HUES48 (cell line): Measurements from ENCODE around the gene CORO1A.
"Not testable (repeated sequence)": the region's sequence is repeated elsewhere in the genome, so short reads cannot be mapped to it uniquely, and the experiment has no call there.

Experiments used
- H3K27ac ChIP-seq: one replicate; pipeline ENCODE4 v1.7.0; 2013; ENCODE audit warnings: low read depth, low read length, inconsistent platforms
- H3K27me3 ChIP-seq: 2 replicates; pipeline ENCODE4 v1.6.1; 2013; ENCODE audit warnings: mild to moderate bottlenecking, low read length; ENCODE audit not compliant: control insufficient read depth, insufficient read depth
- H3K36me3 ChIP-seq: 2 replicates; pipeline ENCODE4 v1.6.1; 2013; ENCODE audit warnings: low read length; ENCODE audit not compliant: control insufficient read depth, insufficient read depth
- H3K4me1 ChIP-seq: 2 replicates; pipeline ENCODE4 v1.6.1; 2013; ENCODE audit warnings: mild to moderate bottlenecking, low read length; ENCODE audit not compliant: control insufficient read depth, insufficient read depth
- H3K4me3 ChIP-seq: 2 replicates; pipeline ENCODE4 v1.5.1; 2013; ENCODE audit warnings: mild to moderate bottlenecking, low read depth, low read length
- H3K9ac ChIP-seq: 2 replicates; pipeline ENCODE4 v1.6.1; 2013; ENCODE audit warnings: mild to moderate bottlenecking, low read depth, low read length, moderate library complexity
- H3K9me3 ChIP-seq: 2 replicates; pipeline ENCODE4 v1.6.1; 2013; ENCODE audit warnings: low read length; ENCODE audit not compliant: control insufficient read depth, insufficient read depth

Gene CORO1A

GRCh38 chr16:30173054-30173453 is 10.3 kb upstream of the CORO1A start:
- Histone ChIP-seq H3K9me3 (no peaks in the 10 kb centered on the region), H3K4me3 (no peak overlapping the region), H3K27ac (no peak overlapping the region), H3K27me3 (no peaks in the 10 kb centered on the region), H3K9ac (no peak overlapping the region), H3K4me1 (no peaks in the 10 kb centered on the region), H3K36me3 (no peaks in the 10 kb centered on the region)

DNA sequence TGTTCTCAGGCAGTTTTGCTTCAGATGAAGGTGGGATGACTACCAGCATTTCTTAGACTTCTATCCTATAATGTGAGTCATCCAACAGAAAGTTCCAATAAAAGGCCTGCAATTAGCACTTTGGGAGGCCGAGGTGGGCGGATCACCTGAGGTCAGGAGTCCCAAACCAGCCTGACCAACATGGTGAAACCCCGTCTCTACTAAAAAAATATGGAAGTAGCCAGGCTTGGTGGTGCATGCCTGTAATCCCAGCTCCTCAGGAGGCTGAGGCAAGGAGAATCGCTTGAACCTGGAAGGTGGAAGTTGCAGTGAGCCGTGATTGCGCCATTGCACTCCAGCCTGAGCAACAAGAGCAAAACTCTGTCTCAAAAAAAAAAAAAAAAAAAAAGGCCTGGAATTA is 6.5 kb upstream of the CORO1A start:
- not testable (repeated sequence) for H3K4me3 ChIP-seq, H3K4me1 ChIP-seq, H3K27ac ChIP-seq, H3K9ac ChIP-seq, H3K9me3 ChIP-seq, H3K27me3 ChIP-seq, H3K36me3 ChIP-seq

DNA sequence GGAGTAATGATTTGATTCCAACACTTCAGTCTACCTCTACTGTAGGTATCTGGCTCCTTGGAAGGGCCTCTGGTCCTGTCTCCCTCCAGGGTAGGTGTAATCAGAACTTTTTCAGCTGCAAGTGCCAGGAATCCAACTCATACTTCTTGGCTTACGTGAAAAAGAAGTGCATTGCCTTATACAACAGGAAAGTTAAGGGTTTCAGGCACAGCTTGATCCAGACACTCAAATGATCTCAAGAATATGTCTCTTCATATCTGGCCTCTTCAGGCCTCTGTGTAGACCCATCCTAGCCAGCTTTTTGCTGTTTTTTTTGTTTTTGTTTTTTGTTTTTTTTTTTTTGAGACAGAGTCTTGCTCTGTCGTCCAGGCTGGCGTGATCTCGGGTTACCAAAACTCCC is 4.2 kb upstream of the CORO1A start:
- no peak overlapping the region for H3K4me3 ChIP-seq
- no peaks in the 10 kb centered on the region for H3K4me1 ChIP-seq
- H3K36me3 ChIP-seq, result no peaks in the 10 kb centered on the region
- H3K9me3 ChIP-seq, result no peaks in the 10 kb centered on the region
- peaks cover 5% of the 10 kb centered on the region for H3K27me3 ChIP-seq
- H3K27ac ChIP-seq, result no peak overlapping the region
- no peak overlapping the region for H3K9ac ChIP-seq

DNA sequence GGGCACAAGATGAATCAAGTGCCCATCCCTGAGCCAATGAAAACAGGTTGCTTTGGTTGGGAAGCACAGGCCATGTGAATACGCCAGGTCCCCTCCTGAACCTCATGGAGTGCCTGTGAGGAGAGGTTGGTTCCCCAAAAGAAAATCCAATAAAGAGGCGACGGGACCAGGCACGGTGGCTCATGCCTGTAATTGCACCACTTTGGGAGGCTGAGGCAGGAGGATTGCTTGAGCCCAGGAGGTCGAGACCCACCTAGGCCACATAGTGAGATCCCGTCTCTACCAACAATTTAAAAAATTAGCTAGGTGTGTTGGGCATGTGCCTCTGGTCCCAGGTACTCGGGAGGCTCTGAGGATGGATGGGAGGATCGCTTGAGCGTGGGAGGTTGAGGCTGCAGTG is 3.5 kb upstream of the CORO1A start:
- Histone ChIP-seq H3K4me3 (no peak overlapping the region), H3K27ac (no peak overlapping the region), H3K9me3 (no peaks in the 10 kb centered on the region), H3K4me1 (no peaks in the 10 kb centered on the region), H3K27me3 (peaks cover 11% of the 10 kb centered on the region), H3K9ac (no peak overlapping the region), H3K36me3 (no peaks in the 10 kb centered on the region)

DNA sequence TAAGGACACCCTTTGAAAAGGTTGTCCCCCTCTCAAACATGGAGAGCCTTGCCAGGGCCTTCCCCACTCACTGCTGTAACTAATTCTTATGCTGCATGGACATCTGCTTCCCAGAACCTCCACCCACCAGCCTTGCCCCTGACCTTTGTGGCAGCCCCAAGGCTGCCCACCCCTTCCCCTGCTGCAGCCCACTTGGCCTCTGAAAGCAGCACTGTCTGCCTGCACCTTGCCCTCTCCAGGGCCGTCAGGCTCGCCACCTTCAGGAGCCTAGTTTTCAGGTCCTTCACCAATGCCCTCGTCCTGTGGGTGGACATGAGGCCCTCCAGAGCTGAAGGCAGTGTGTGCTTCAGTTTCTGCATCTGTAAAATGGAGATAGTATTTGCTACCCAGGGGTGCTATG is 2.7 kb upstream of the CORO1A start:
- Histone ChIP-seq H3K27me3 (peaks cover 11% of the 10 kb centered on the region), H3K36me3 (no peaks in the 10 kb centered on the region), H3K4me1 (no peaks in the 10 kb centered on the region), H3K9ac (no peak overlapping the region), H3K9me3 (no peaks in the 10 kb centered on the region), H3K4me3 (no peak overlapping the region), H3K27ac (no peak overlapping the region)

DNA sequence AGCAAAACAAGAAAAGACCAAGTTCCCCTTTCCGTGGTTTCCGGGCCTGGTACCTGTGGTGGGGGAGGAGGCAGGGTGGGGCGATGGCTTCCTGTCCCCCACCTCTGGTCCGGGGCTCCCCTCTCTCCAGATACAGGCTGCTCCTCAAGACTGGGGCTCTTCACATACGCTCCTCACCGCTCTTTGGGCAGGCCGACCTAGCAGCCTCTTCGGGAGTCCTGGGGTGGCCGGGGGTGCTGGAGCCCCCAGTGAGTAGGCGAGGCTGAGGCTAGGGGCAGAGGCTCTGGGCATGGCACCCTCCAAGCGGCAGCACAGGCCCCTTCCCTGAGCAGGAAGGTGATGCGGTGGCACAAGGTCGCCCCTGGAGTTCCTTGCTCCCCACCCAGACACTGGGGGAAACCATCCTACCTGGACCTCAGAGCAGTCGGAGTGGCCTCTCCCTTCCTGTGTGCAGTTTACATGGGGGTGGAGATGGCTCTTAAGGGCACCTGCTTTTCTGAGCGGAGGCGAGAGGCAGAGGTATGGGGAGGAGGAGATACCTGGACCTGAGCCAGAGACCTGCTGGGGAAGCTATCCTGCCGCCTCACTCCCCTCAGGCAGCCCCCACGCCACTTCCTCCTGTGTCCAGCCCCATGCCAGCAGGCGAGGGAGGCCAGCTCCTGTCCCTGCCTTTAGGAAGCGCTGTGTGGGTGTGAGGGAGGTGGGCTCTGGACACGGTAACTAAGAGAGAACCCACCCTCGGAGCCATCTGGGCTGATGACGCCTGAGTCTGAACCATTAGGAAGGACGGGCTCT is 891 bp downstream of the CORO1A start:
- H3K27ac ChIP-seq, result no peak overlapping the region
- H3K27me3 ChIP-seq, result peaks cover 11% of the 10 kb centered on the region
- H3K36me3 ChIP-seq, result no peaks in the 10 kb centered on the region
- H3K9me3 ChIP-seq, result no peaks in the 10 kb centered on the region
- peak overlapping the region; percentile 69; the same call in 1 of the 2 replicates for H3K4me3 ChIP-seq
- H3K9ac ChIP-seq, result no peak overlapping the region
- no peaks in the 10 kb centered on the region for H3K4me1 ChIP-seq

DNA sequence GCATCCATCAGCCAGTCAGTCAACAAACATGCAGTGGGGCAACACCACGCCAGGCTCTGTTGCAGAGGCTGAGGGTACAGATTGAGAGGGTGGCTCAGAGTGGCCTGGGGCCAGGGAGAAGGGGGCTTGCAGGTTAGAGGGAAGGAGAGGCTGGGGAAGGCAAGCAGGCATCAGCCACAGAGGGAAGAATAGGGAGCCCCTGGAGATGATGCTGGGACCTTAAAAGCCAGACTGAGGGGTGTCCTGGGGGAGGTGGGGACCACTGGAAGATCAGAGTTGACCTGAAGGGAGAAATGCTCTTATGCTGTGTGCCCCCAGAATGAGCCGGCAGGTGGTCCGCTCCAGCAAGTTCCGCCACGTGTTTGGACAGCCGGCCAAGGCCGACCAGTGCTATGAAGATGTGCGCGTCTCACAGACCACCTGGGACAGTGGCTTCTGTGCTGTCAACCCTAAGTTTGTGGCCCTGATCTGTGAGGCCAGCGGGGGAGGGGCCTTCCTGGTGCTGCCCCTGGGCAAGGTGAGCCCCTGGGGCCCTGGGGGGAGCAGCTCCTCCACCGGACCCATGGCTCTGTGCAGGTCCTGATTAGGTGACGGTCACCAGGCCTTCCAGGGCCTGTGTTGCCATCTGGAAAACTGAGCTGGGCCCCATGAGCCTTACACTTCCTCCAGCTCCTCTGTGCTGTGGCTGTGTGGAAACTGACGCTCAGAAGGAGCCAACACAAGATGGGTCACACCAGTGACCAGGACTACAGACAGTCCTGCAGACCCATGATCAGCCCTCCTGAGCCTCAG is 1.7 kb downstream of the CORO1A start:
- no peak overlapping the region for H3K9ac ChIP-seq
- no peak overlapping the region for H3K4me3 ChIP-seq
- no peak overlapping the region for H3K27ac ChIP-seq
- no peaks in the 10 kb centered on the region for H3K36me3 ChIP-seq
- H3K4me1 ChIP-seq, result no peaks in the 10 kb centered on the region
- no peaks in the 10 kb centered on the region for H3K9me3 ChIP-seq
- peaks cover 11% of the 10 kb centered on the region for H3K27me3 ChIP-seq

DNA sequence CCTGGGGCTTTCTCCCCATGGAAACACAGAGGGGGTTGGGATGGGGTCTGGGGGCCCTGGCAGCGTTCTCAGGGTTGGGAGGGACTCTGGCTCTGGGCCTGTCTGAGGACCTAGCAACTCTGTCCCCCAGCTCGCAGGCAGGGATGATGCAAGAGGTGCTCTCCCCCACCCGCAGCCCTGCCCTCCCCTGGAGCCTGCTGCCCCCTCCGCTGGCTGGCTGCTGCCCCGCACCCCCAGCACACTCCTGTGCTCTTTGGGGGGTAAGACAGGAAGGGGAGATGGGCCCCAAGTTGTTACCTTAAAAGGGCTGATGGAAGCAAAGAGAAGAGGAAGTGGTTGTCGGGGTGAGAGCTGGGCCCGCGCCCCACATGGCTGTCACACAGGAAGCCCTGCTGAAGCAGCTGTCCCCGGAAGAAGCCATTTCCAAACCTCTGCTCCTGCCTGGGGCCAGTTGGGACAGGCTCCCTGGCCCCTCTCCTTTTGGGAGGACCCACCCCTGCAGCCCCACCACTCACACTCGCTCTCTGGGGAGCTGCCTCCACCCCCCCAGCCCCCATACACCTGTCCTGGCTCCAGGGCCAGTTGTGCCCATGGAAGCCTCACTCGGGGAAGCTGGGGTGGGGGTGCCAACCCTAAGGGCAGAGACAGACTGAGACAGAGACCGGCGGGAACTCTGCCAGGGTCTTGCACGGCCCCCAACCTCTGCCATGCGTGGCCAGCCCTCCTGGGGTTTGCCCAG is 2.5 kb downstream of the CORO1A start:
- Histone ChIP-seq H3K9ac (no peak overlapping the region), H3K4me1 (no peaks in the 10 kb centered on the region), H3K27ac (no peak overlapping the region), H3K4me3 (no peak overlapping the region), H3K27me3 (peaks cover 11% of the 10 kb centered on the region), H3K36me3 (no peaks in the 10 kb centered on the region), H3K9me3 (no peaks in the 10 kb centered on the region)

- Histone ChIP-seq H3K27me3 (peaks cover 11% of the 10 kb centered on the region), H3K36me3 (no peaks in the 10 kb centered on the region), H3K27ac (no peak overlapping the region), H3K9me3 (no peaks in the 10 kb centered on the region), H3K4me1 (no peaks in the 10 kb centered on the region), H3K4me3 (no peak overlapping the region), H3K9ac (no peak overlapping the region)
Measured at GRCh38 chr16:30186444-30186781, 3.0 kb downstream of the CORO1A start.

DNA sequence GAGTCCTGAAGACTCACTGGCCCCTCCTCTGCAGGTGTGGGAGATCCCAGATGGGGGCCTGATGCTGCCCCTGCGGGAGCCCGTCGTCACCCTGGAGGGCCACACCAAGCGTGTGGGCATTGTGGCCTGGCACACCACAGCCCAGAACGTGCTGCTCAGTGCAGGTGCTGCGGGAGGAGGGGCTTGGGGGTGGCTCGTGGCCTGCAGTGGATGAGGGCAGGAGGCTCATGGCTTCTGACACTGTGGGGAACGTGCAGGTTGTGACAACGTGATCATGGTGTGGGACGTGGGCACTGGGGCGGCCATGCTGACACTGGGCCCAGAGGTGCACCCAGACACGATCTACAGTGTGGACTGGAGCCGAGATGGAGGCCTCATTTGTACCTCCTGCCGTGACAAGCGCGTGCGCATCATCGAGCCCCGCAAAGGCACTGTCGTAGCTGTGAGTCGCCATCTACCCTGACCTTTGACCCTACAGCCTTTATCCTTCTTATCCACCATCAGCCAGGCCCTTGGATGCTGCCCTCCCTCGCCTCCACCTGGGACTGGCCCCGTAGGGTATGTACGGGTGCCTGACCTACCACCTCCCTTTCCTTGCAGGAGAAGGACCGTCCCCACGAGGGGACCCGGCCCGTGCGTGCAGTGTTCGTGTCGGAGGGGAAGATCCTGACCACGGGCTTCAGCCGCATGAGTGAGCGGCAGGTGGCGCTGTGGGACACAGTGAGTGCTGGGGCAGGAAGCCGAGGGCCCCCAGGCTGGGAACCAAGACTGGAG is 3.6 kb downstream of the CORO1A start:
- no peak overlapping the region for H3K4me3 ChIP-seq

More for the DNA sequence above, 3.6 kb downstream of the CORO1A start:
- Histone ChIP-seq H3K9ac (no peak overlapping the region), H3K9me3 (no peaks in the 10 kb centered on the region), H3K4me1 (no peaks in the 10 kb centered on the region), H3K36me3 (no peaks in the 10 kb centered on the region), H3K27me3 (peaks cover 11% of the 10 kb centered on the region), H3K27ac (no peak overlapping the region)
